HepG2 (cell line): ENCODE measurements around the gene RBM12. TPM values are rescaled to one million over a fixed set of nuclear protein-coding genes. Genes with fewer than 3 reads are reported as not detected.

ENCODE experiments used
- ATAC-seq: fragments of 200-7000 bp; cut with Tn5 transposase; 3 replicates; pipeline ENCODE4 v1.9.1; 2020; ENCODE audit warnings: mild to moderate bottlenecking, moderate library complexity
- BruUV-seq: library from RNA; stranded (reverse); fragments of 400-500 nt; replicated peaks from 2 replicates; lab custom pipeline; 2021; lab: Mats Ljungman, UMichigan
- CTCF ChIA-PET: fragments of 300-600 bp; formaldehyde crosslinking; extraction: SDS; loops from one replicate; lab custom pipeline; 2021; ENCODE audit warnings: low total read pairs, inconsistent platforms, low intra/inter-chr PET ratio; lab: Yijun Ruan, JAX
- POLR2A ChIA-PET: fragments of 350-600 bp; sonication (Branson Sonifier 250); formaldehyde crosslinking; loops from one replicate; lab custom pipeline; 2020; ENCODE audit warnings: antibody characterized with exemption, inconsistent platforms; lab: Yijun Ruan, JAX
- DNase-seq: peaks from one replicate; pipeline ENCODE4 v3.0.0-alpha.2; 2015; ENCODE audit warnings: low spot score
- FAIRE-seq: peaks from 3 replicates; lab custom pipeline; 2011; peaks lifted over from hg19 to GRCh38; lab: Jason Lieb, UNC
- H2AFZ ChIP-seq: one replicate; pipeline ENCODE4 v1.6.1; 2011; ENCODE audit warnings: low read length, inconsistent platforms
- H3K27ac ChIP-seq: fragments of 300-600 bp; 3 replicates; pipeline ENCODE4 v1.8.0; 2011; ENCODE audit warnings: mixed run types, mild to moderate bottlenecking, mixed read lengths, low read length, inconsistent platforms; ENCODE audit not compliant: insufficient read depth; ENCODE audit errors: extremely low read length
- H3K27me3 ChIP-seq, 2 experiments: fragments of 200-600 bp in 1 of 2; 2 replicates in 1 of 2; 3 replicates in 1 of 2; pipeline versions ENCODE4 v1.6.0 to v1.8.0; 2011; ENCODE audit warnings: low read length in 2 of 2, mild to moderate bottlenecking in 2 of 2, moderate library complexity in 2 of 2, inconsistent platforms in 1 of 2; ENCODE audit not compliant: insufficient read depth in 2 of 2, control insufficient read depth in 1 of 2
- H3K36me3 ChIP-seq, 2 experiments: fragments of 200-600 bp in 1 of 2; replicated peaks in 1 of 2; 2 replicates in 1 of 2; 3 replicates in 1 of 2; pipeline versions ENCODE4 v1.5.1 to v1.8.0; 2011; ENCODE audit warnings: low read length in 2 of 2, inconsistent platforms in 1 of 2; ENCODE audit not compliant: insufficient read depth in 2 of 2, control insufficient read depth in 1 of 2
- H3K4me1 ChIP-seq: 2 replicates; pipeline ENCODE4 v1.5.1; 2012; ENCODE audit warnings: low read length, inconsistent platforms; ENCODE audit not compliant: insufficient read depth
- H3K4me2 ChIP-seq: 2 replicates; pipeline ENCODE4 v1.6.0; 2011; ENCODE audit warnings: low read depth, low read length, inconsistent platforms
- H3K4me3 ChIP-seq, 3 experiments: fragments of 200-600 bp in 1 of 3; sonication (generic), shearing (Covaris generic) in 1 of 3; replicated peaks in 1 of 3; 2 replicates each; pipeline ENCODE4 v1.5.1; 2011 to 2016; ENCODE audit warnings: low read length in 3 of 3, inconsistent platforms in 2 of 3, low read depth in 2 of 3, mild to moderate bottlenecking in 2 of 3, control low read depth in 1 of 3, mixed read lengths in 1 of 3; ENCODE audit not compliant: insufficient read depth in 1 of 3
- H3K79me2 ChIP-seq: one replicate; pipeline ENCODE4 v1.6.1; 2011; ENCODE audit warnings: low read length, inconsistent platforms; ENCODE audit not compliant: insufficient read depth
- H3K9ac ChIP-seq: 2 replicates; pipeline ENCODE4 v1.6.0; 2011; ENCODE audit warnings: mild to moderate bottlenecking, low read depth, low read length, inconsistent platforms; ENCODE audit not compliant: insufficient read depth
- H3K9me3 ChIP-seq: 2 replicates; pipeline ENCODE4 v1.5.1; 2012; ENCODE audit warnings: mild to moderate bottlenecking, low read length
- H4K20me1 ChIP-seq: 2 replicates; pipeline ENCODE4 v1.6.0; 2011; ENCODE audit warnings: inconsistent platforms, mild to moderate bottlenecking, low read length, moderate library complexity; ENCODE audit not compliant: insufficient read depth
- CHCHD3 ChIP-seq: sonication (generic); formaldehyde crosslinking; IDR thresholded peaks from 2 replicates; pipeline ENCODE4 v1.8.0; 2022; ENCODE audit warnings: mild to moderate bottlenecking, missing genetic modification reagents, moderate library complexity
- FOXA1 ChIP-seq, 2 experiments: fragments of 450-650 bp in 1 of 2; sonication (generic) in 1 of 2; formaldehyde crosslinking in 1 of 2; IDR thresholded peaks; 2 replicates each; pipeline versions ENCODE4 v1.4.0 to v1.6.1; 2016 to 2020; ENCODE audit warnings: missing genetic modification reagents in 1 of 2
- IKZF4 ChIP-seq: sonication (generic); formaldehyde crosslinking; IDR thresholded peaks from 2 replicates; pipeline ENCODE4 v1.5.1; 2020; ENCODE audit warnings: borderline replicate concordance, mild to moderate bottlenecking, low read depth, missing genetic modification reagents; ENCODE audit errors: not compliant biosample characterization
- KLF13 ChIP-seq: sonication (generic); formaldehyde crosslinking; IDR thresholded peaks from 2 replicates; pipeline ENCODE4 v1.4.0; 2020; ENCODE audit warnings: mild to moderate bottlenecking, missing genetic modification reagents
- LRRFIP1 ChIP-seq: sonication (generic); formaldehyde crosslinking; conservative IDR thresholded peaks from 2 replicates; pipeline ENCODE4 v1.4.0; 2020; ENCODE audit warnings: missing genetic modification reagents
- NFIB ChIP-seq: sonication (generic); formaldehyde crosslinking; IDR thresholded peaks from 2 replicates; pipeline ENCODE4 v1.9.0; 2021; ENCODE audit warnings: missing genetic modification reagents, mild to moderate bottlenecking, borderline replicate concordance
- SALL2 ChIP-seq: sonication (generic); formaldehyde crosslinking; IDR thresholded peaks from 2 replicates; pipeline ENCODE4 v1.8.1; 2023; ENCODE audit warnings: mild to moderate bottlenecking, missing genetic modification reagents, inconsistent platforms
- STAT6 ChIP-seq: sonication (generic); formaldehyde crosslinking; IDR thresholded peaks from 2 replicates; pipeline ENCODE4 v1.4.0; 2020; ENCODE audit warnings: missing genetic modification reagents, mild to moderate bottlenecking, borderline replicate concordance
- ZBTB37 ChIP-seq: sonication (generic); formaldehyde crosslinking; IDR thresholded peaks from 2 replicates; pipeline ENCODE4 v1.4.0; 2020; ENCODE audit warnings: mild to moderate bottlenecking, missing genetic modification reagents
- ZNF354B ChIP-seq: sonication (generic); formaldehyde crosslinking; IDR thresholded peaks from 2 replicates; pipeline ENCODE4 v1.8.0; 2022; ENCODE audit warnings: mild to moderate bottlenecking, missing genetic modification reagents
- ZNF382 ChIP-seq: sonication (generic); formaldehyde crosslinking; IDR thresholded peaks from 2 replicates; pipeline ENCODE4 v1.5.0; 2020; ENCODE audit warnings: missing genetic modification reagents, mild to moderate bottlenecking, borderline replicate concordance
- ZNF629 ChIP-seq: sonication (generic); formaldehyde crosslinking; conservative IDR thresholded peaks from 2 replicates; pipeline ENCODE4 v1.5.0; 2020; ENCODE audit warnings: missing genetic modification reagents
- WGBS: methylation state at CpG from one replicate; pipeline ENCODE4 v1.1.6; 2017; ENCODE audit warnings: low lambda C conversion rate; 5-methylcytosine and 5-hydroxymethylcytosine counted together
- in situ Hi-C: cut with HindIII; loops from 2 replicates; pipeline ENCODE4 v1.10.0; 2017; ENCODE audit warnings: low pct_unique_long_range_greater_than_20kb; ENCODE audit not compliant: extremely low pct_ligation_motif_present
- intact Hi-C: fragments of 100-400 bp; cut with micrococcal nuclease; formaldehyde crosslinking; loops from one replicate; pipeline ENCODE4 v1.10.0; 2022; ENCODE audit not compliant: unreplicated experiment
- polyA plus RNA-seq, 8 experiments: library from polyadenylated mRNA; depleted of rRNA in 3 of 8; stranded (reverse) in 7 of 8; unstranded in 1 of 8; fragments of >200 nt; fragmentation: Illumina TruSeq in 4 of 8; extraction: Trizol in 4 of 8; gene quantifications; 2 replicates each; pipeline versions ENCODE4 v1.2.1 to v1.2.3, GENCODE V29; 2011 to 2016; ENCODE audit warnings: low read depth in 4 of 8, missing spikeins in 1 of 8, mixed read lengths in 1 of 8; ENCODE audit not compliant: insufficient read depth in 1 of 8
- total RNA-seq, 5 experiments: library from RNA; depleted of rRNA; stranded (reverse); fragments of >200 nt; fragmentation: Illumina TruSeq; extraction: Trizol; gene quantifications; 2 replicates each; pipeline ENCODE4 v1.2.3, GENCODE V29; 2016; ENCODE audit warnings: low read depth in 1 of 5

Gene RBM12
- total and polyA plus RNA-seq, 2 of the 13 experiments (the other 11 are each of a cell fraction or from before 2014, with no cell fraction given) = 97.9 to 104 TPM

GRCh38 chr20:35699957-35700624 is 35.4 kb upstream of the RBM12 start (continued):
- TF ChIP-seq SALL2 (CRISPR knock-in tag) (no peak), FOXA1 (IDR thresholded peaks at IDR 0.05) (no peak), FOXA1 (CRISPR knock-in tag; IDR thresholded peaks at IDR 0.05) (no peak)

- DNase-seq (peak; percentile 94), FAIRE-seq (no peak)
- TF ChIP-seq ZNF629 (CRISPR knock-in tag) (peak; percentile 35; the same call in 1 of the 2 replicates), CHCHD3 (CRISPR knock-in tag) (peak; percentile 98; the same call in 1 of the 2 replicates), KLF13 (CRISPR knock-in tag) (0 out of 2 replicates have a peak, but pooled peaks have one; percentile 74), LRRFIP1 (CRISPR knock-in tag) (no peak; the same call in 1 of the 2 replicates), STAT6 (CRISPR knock-in tag) (peak; percentile 98), NFIB (no peak), ZBTB37 (CRISPR knock-in tag) (peak; percentile 86), ZNF382 (CRISPR knock-in tag) (no peak), ZNF354B (CRISPR knock-in tag) (peak; percentile 92; the same call in 1 of the 2 replicates), IKZF4 (CRISPR knock-in tag) (peak; percentile 88)
These were observed 34.6 kb upstream of the RBM12 start, which contains the start of the genes NFS1 and ROMO1 for GRCh38 chr20:35699127-35699956. Gene NFS1 (minus strand): TSS chr20:35699352. CDS start chr20:35699288, 64 bp downstream. Gene ROMO1 (plus strand): TSS chr20:35699405. CDS start chr20:35699633, 228 bp downstream.

More at GRCh38 chr20:35699127-35699956, 34.6 kb upstream of the RBM12 start, which contains the start of the genes NFS1 and ROMO1:
- H3K9me3 ChIP-seq = no peaks in the 10 kb centered on the region
- 1% methylated on average over 64 of the region's 81 CpGs for WGBS
- peaks cover 7 to 30% of the 10 kb centered on the region in 2 experiments for H3K36me3 ChIP-seq
- peak; percentile 84 for ATAC-seq
- H3K9ac ChIP-seq = peak within 1 kb of the TSS; percentile 97
- H3K4me2 ChIP-seq = peak within 1 kb of the TSS; percentile 82
- CTCF ChIA-PET = interaction anchor here (0.8 kb wide), 1 partner anchor 82 kb away, joined by 3 read pairs; no protein-coding TSS in a partner anchor
- H2AFZ ChIP-seq = peak within 1 kb of the TSS; percentile 74
- H3K27ac ChIP-seq = peak within 1 kb of the TSS; percentile 88
- intact Hi-C loops = loop anchor here (2.0 to 10.0 kb wide), 4 partner anchors 35 to 235 kb away; partner anchors contain the start of genes CPNE1, RBM12 and RBM39
- H3K27me3 ChIP-seq = no peaks in the 10 kb centered on the region; a peak in 1 of 5 replicates
- peaks cover 21% of the 10 kb centered on the region for H4K20me1 ChIP-seq
- POLR2A ChIA-PET = interaction anchor here (0.8 to 23.6 kb wide), 19 partner anchors 13 to 245 kb away, joined by 3 to 319 read pairs (median 6); partner anchors contain the start of genes CPNE1, ERGIC3, PHF20 and RBM12
- peak within 1 kb of the TSS; percentile 90 to 98 (median 96) for H3K4me3 ChIP-seq
- TSS peak; percentile 80 for BruUV-seq
- H3K4me1 ChIP-seq = peaks cover 49% of the 10 kb centered on the region
- peaks cover 38% of the 10 kb centered on the region for H3K79me2 ChIP-seq
- in situ Hi-C loops = no loop called here
